Loucy (cell line): ENCODE results near the gene GDPD5.

Experiments
- H2AFZ ChIP-seq: fragments of 200-600 bp; sonication (generic); 2 replicates; pipeline ENCODE4 v1.6.0; 2016; ENCODE audit warnings: antibody characterized with exemption, mild to moderate bottlenecking, low read length, moderate library complexity
- H3F3A ChIP-seq: fragments of 200-600 bp; 2 replicates; pipeline ENCODE4 v1.6.0; 2016; ENCODE audit warnings: antibody characterized with exemption, low read depth, mild to moderate bottlenecking
- H3K27me3 ChIP-seq: fragments of 200-600 bp; sonication (generic); 2 replicates; pipeline ENCODE4 v1.6.1; 2014; ENCODE audit warnings: low read length, mild to moderate bottlenecking; ENCODE audit not compliant: insufficient read depth, poor library complexity, severe bottlenecking
- H3K36me3 ChIP-seq: fragments of 200-600 bp; sonication (generic); 2 replicates; pipeline ENCODE4 v1.6.1; 2016; ENCODE audit warnings: low read length; ENCODE audit not compliant: insufficient read depth
- H3K4me1 ChIP-seq: fragments of 200-600 bp; sonication (generic); 2 replicates; pipeline ENCODE4 v1.5.1; 2014; ENCODE audit warnings: low read length, mild to moderate bottlenecking; ENCODE audit not compliant: insufficient read depth, poor library complexity, severe bottlenecking
- H3K4me2 ChIP-seq: fragments of 200-600 bp; sonication (generic); 2 replicates; pipeline ENCODE4 v1.6.0; 2014; ENCODE audit warnings: antibody characterized with exemption, low read length, low read depth, mild to moderate bottlenecking; ENCODE audit not compliant: poor library complexity, severe bottlenecking
- H3K4me3 ChIP-seq: fragments of 200-600 bp; sonication (generic); 2 replicates; pipeline ENCODE4 v1.5.1; 2014; ENCODE audit warnings: low read length, mild to moderate bottlenecking, mixed read lengths; ENCODE audit not compliant: poor library complexity, severe bottlenecking
- H3K79me2 ChIP-seq: fragments of 200-600 bp; sonication (generic); 2 replicates; pipeline ENCODE4 v1.6.1; 2014; ENCODE audit warnings: low read length; ENCODE audit not compliant: insufficient read depth
- H3K9ac ChIP-seq: fragments of 200-600 bp; sonication (generic); 2 replicates; pipeline ENCODE4 v1.6.0; 2014; ENCODE audit warnings: mild to moderate bottlenecking, low read depth, low read length, moderate library complexity; ENCODE audit not compliant: poor library complexity, severe bottlenecking
- H3K9me2 ChIP-seq: fragments of 200-600 bp; sonication (generic); replicated peaks from 2 replicates; pipeline ENCODE4 v1.6.1; 2016; ENCODE audit warnings: low read depth, low read length, mixed read lengths
- H3K9me3 ChIP-seq: fragments of 200-600 bp; sonication (generic); 2 replicates; pipeline ENCODE4 v1.6.1; 2014; ENCODE audit warnings: mild to moderate bottlenecking, antibody characterized with exemption, low read length, low read depth; ENCODE audit not compliant: insufficient read depth
- H4K20me1 ChIP-seq: fragments of 200-600 bp; sonication (generic); 2 replicates; pipeline ENCODE4 v1.6.0; 2014; ENCODE audit warnings: antibody characterized with exemption, low read length, mild to moderate bottlenecking; ENCODE audit not compliant: insufficient read depth, poor library complexity, severe bottlenecking
- EZH2phosphoT487 ChIP-seq: fragments of 200-600 bp; IDR thresholded peaks from 2 replicates; pipeline ENCODE4 v1.6.1; 2018; ENCODE audit warnings: antibody characterized with exemption, mild to moderate bottlenecking, moderate library complexity, borderline replicate concordance
- TF ChIP-seq, protein P1 (sequence below): fragments of 200-600 bp; sonication (generic); conservative IDR thresholded peaks from 2 replicates; pipeline ENCODE4 v1.5.1; 2014; ENCODE audit warnings: mild to moderate bottlenecking, antibody characterized with exemption, low read length

Gene GDPD5

DNA sequence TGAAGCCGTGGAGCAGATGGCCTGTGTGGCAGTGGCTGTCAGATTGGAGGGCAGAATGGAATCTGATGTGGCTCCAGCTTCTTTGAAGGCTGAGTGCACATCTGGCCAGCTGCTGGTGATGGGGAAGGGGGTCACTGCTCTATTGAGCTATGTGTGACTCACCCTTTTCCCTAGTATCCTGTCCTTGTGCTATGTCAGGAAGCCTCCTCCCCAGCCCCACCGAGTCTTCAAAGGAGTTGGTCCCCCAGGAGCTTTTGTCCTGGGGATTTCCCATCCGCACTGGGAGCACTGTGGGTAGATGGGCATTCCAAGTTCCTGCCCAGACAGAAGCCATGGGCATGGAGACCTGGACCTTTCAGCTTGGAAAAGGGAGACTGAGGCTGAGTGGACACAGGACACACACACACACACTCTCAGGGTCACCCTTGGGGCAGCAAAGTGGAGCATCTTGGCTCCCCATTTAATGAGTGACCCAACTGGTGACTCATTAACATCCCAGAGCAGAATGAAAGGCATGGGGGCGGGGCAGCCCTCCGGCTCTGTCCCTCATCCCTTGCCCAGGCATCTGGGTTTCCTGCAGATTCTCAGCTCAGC is 39.6 kb upstream of the GDPD5 start:
- Histone ChIP-seq H3K9me2 (no peaks in the 10 kb centered on the region), H3K9ac (no peak overlapping the region), H4K20me1 (no peaks in the 10 kb centered on the region), H3K79me2 (no peaks in the 10 kb centered on the region), H3K4me3 (no peak overlapping the region), H3K9me3 (no peaks in the 10 kb centered on the region), H3K4me1 (peaks cover 4% of the 10 kb centered on the region), H3K4me2 (no peak overlapping the region), H3F3A (no peaks in the 10 kb centered on the region), H3K27me3 (peaks cover 21% of the 10 kb centered on the region), H2AFZ (no peak overlapping the region), H3K36me3 (no peaks in the 10 kb centered on the region)
- TF ChIP-seq, protein P1, sequence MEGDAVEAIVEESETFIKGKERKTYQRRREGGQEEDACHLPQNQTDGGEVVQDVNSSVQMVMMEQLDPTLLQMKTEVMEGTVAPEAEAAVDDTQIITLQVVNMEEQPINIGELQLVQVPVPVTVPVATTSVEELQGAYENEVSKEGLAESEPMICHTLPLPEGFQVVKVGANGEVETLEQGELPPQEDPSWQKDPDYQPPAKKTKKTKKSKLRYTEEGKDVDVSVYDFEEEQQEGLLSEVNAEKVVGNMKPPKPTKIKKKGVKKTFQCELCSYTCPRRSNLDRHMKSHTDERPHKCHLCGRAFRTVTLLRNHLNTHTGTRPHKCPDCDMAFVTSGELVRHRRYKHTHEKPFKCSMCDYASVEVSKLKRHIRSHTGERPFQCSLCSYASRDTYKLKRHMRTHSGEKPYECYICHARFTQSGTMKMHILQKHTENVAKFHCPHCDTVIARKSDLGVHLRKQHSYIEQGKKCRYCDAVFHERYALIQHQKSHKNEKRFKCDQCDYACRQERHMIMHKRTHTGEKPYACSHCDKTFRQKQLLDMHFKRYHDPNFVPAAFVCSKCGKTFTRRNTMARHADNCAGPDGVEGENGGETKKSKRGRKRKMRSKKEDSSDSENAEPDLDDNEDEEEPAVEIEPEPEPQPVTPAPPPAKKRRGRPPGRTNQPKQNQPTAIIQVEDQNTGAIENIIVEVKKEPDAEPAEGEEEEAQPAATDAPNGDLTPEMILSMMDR, result no peak
- TF ChIP-seq EZH2phosphoT487, result no peak

DNA sequence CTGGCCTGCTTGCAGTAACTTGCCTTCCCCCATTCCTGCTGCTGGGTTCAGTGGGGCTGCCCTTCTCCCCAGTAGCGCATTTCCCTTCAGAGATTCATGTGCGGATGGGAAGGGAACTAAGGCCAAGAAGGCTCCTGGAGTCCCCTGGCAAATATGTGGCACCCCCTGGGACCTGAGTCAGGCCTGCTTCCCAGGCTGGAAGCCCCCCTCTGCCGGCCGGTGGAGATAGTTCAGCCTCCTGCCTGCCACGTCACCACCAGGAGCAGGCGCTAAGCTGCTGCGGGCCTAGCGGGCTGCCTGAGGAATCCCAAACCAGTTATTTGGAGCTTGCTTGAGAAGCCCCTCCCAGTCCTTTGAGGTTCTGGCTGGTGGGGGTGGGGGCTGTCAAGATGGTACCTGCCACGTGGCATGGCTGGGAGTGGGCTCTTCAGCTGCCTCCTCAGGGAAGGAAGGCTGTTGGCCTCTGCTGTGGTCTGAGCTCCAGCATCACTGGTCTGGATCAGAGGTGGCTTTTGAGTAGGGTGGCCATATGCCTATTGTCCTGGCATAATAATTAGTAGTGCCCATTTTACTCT is 38.3 kb upstream of the GDPD5 start:
- Histone ChIP-seq H3K9me2 (no peaks in the 10 kb centered on the region), H2AFZ (no peak overlapping the region), H3K4me3 (no peak overlapping the region), H3K36me3 (no peaks in the 10 kb centered on the region), H4K20me1 (no peaks in the 10 kb centered on the region), H3K9ac (no peak overlapping the region), H3K4me1 (peaks cover 4% of the 10 kb centered on the region), H3K4me2 (peak overlapping the region; percentile 71), H3F3A (no peaks in the 10 kb centered on the region), H3K27me3 (peaks cover 21% of the 10 kb centered on the region), H3K9me3 (no peaks in the 10 kb centered on the region), H3K79me2 (no peaks in the 10 kb centered on the region)
- TF ChIP-seq, protein P1, result no peak
- no peak for TF ChIP-seq EZH2phosphoT487

GRCh38 chr11:75563501-75563977 is 37.8 kb upstream of the GDPD5 start:
- Histone ChIP-seq H2AFZ (no peak overlapping the region), H3F3A (no peaks in the 10 kb centered on the region), H4K20me1 (no peaks in the 10 kb centered on the region), H3K9me2 (no peaks in the 10 kb centered on the region), H3K36me3 (no peaks in the 10 kb centered on the region), H3K9me3 (no peaks in the 10 kb centered on the region), H3K79me2 (no peaks in the 10 kb centered on the region), H3K4me1 (peaks cover 4% of the 10 kb centered on the region), H3K4me2 (peak overlapping the region; percentile 71), H3K9ac (peak overlapping the region; percentile 77), H3K27me3 (peaks cover 21% of the 10 kb centered on the region), H3K4me3 (peak overlapping the region; percentile 78)
- TF ChIP-seq, protein P1, result no peak
- no peak for TF ChIP-seq EZH2phosphoT487
